ENCODE data around the gene ASTL.

Gene ASTL

GRCh38 chr2:96140941-96141623 lies 2.8 kb upstream of the ASTL start:
- Histone ChIP-seq H3K9me3 (no peaks in the 10 kb centered on the region), H3K36me3 (peaks cover 23% of the 10 kb centered on the region), H3K4me1 (peaks cover 55% of the 10 kb centered on the region), H3K9ac (no peak overlapping the region), H3K27ac (no peak overlapping the region), H3K4me3 (no peak overlapping the region), H3K27me3 (no peaks in the 10 kb centered on the region), H4K20me1 (peaks cover 28% of the 10 kb centered on the region), H3K4me2 (peak overlapping the region; percentile 55)
- no peak for TF ChIP-seq Cebpa-rat (IDR thresholded peaks at IDR 0.05)

GRCh38 chr2:96139181-96139758 lies 968 bp upstream of the ASTL start:
- Histone ChIP-seq H3K4me1 (peaks cover 50% of the 10 kb centered on the region), H3K27me3 (no peaks in the 10 kb centered on the region), H3K4me2 (no peak overlapping the region), H3K36me3 (peaks cover 23% of the 10 kb centered on the region), H3K9ac (no peak overlapping the region), H3K9me3 (no peaks in the 10 kb centered on the region), H4K20me1 (peaks cover 24% of the 10 kb centered on the region), H3K4me3 (no peak overlapping the region), H3K27ac (no peak overlapping the region)
- no peak for TF ChIP-seq Cebpa-rat (IDR thresholded peaks at IDR 0.05)

- no peak for TF ChIP-seq Cebpa-rat (IDR thresholded peaks at IDR 0.05)
- Histone ChIP-seq H3K4me2 (no peak overlapping the region), H3K4me3 (no peak overlapping the region), H3K36me3 (peaks cover 7% of the 10 kb centered on the region), H4K20me1 (peaks cover 7% of the 10 kb centered on the region), H3K9me3 (no peaks in the 10 kb centered on the region), H3K9ac (no peak overlapping the region), H3K4me1 (peaks cover 34% of the 10 kb centered on the region), H3K27ac (no peak overlapping the region; the same call in 1 of the 2 replicates), H3K27me3 (no peaks in the 10 kb centered on the region)
Observed at GRCh38 chr2:96137321-96138178, 752 bp downstream of the ASTL start.

GRCh38 chr2:96136129-96136720 lies 2.1 kb downstream of the ASTL start:
- no peak for TF ChIP-seq Cebpa-rat (IDR thresholded peaks at IDR 0.05)
- no peaks in the 10 kb centered on the region for H4K20me1 ChIP-seq
- no peak overlapping the region for H3K9ac ChIP-seq

GRCh38 chr2:96135621-96136020 lies 2.7 kb downstream of the ASTL start:
- H3K4me3 ChIP-seq = no peak overlapping the region
- H4K20me1 ChIP-seq = no peaks in the 10 kb centered on the region
- no peak overlapping the region for H3K9ac ChIP-seq
- no peak overlapping the region for H3K27ac ChIP-seq
- no peaks in the 10 kb centered on the region for H3K27me3 ChIP-seq
- no peak for TF ChIP-seq Cebpa-rat (IDR thresholded peaks at IDR 0.05)
- H3K9me3 ChIP-seq = no peaks in the 10 kb centered on the region
- H3K4me1 ChIP-seq = peaks cover 17% of the 10 kb centered on the region
- no peaks in the 10 kb centered on the region for H3K36me3 ChIP-seq
- H3K4me2 ChIP-seq = no peak overlapping the region

More at GRCh38 chr2:96136129-96136720, 2.1 kb downstream of the ASTL start:
- Histone ChIP-seq H3K9me3 (no peaks in the 10 kb centered on the region), H3K4me2 (no peak overlapping the region), H3K36me3 (no peaks in the 10 kb centered on the region), H3K4me1 (peaks cover 21% of the 10 kb centered on the region), H3K4me3 (no peak overlapping the region), H3K27me3 (no peaks in the 10 kb centered on the region), H3K27ac (no peak overlapping the region)

- H3K27ac ChIP-seq = no peak overlapping the region
- no peak overlapping the region for H3K4me2 ChIP-seq
- H3K27me3 ChIP-seq = no peaks in the 10 kb centered on the region
- no peaks in the 10 kb centered on the region for H3K9me3 ChIP-seq
- TF ChIP-seq Cebpa-rat (IDR thresholded peaks at IDR 0.05) = no peak
- no peak overlapping the region for H3K9ac ChIP-seq
- H3K36me3 ChIP-seq = no peaks in the 10 kb centered on the region
- no peak overlapping the region for H3K4me3 ChIP-seq
- peaks cover 18% of the 10 kb centered on the region for H3K4me1 ChIP-seq
- no peaks in the 10 kb centered on the region for H4K20me1 ChIP-seq
Observed at GRCh38 chr2:96135171-96135570, 3.1 kb downstream of the ASTL start.

GRCh38 chr2:96134421-96134820 lies 3.9 kb downstream of the ASTL start:
- Histone ChIP-seq H3K27me3 (no peaks in the 10 kb centered on the region), H3K4me1 (peaks cover 18% of the 10 kb centered on the region), H3K4me3 (no peak overlapping the region), H4K20me1 (no peaks in the 10 kb centered on the region), H3K4me2 (no peak overlapping the region), H3K27ac (no peak overlapping the region), H3K9me3 (no peaks in the 10 kb centered on the region), H3K36me3 (no peaks in the 10 kb centered on the region), H3K9ac (no peak overlapping the region)
- no peak for TF ChIP-seq Cebpa-rat (IDR thresholded peaks at IDR 0.05)

GRCh38 chr2:96131813-96132745 lies 6.2 kb downstream of the ASTL start:
- Histone ChIP-seq H3K36me3 (no peaks in the 10 kb centered on the region), H4K20me1 (no peaks in the 10 kb centered on the region), H3K9me3 (no peaks in the 10 kb centered on the region), H3K27me3 (no peaks in the 10 kb centered on the region), H3K4me1 (peaks cover 13% of the 10 kb centered on the region; the same call in 1 of the 2 replicates), H3K4me3 (no peak overlapping the region), H3K9ac (no peak overlapping the region), H3K27ac (no peak overlapping the region), H3K4me2 (no peak overlapping the region)
- no peak for TF ChIP-seq Cebpa-rat (IDR thresholded peaks at IDR 0.05)

Data from BLaER1 (cell line).